ENCODE measurements around the gene RAB1A. TPM values are rescaled to one million over a fixed set of nuclear protein-coding genes. Genes with fewer than 3 reads are reported as not detected.
A peak's percentile ranks its signal among the peaks of the same experiment; 100 is the strongest.
"Not testable (repeated sequence)": the region's sequence is repeated elsewhere in the genome, so short reads cannot be mapped to it uniquely, and the experiment has no call there.

RAB1A gene
- total RNA-seq: 100 to 1,000 TPM; 131 to 141 TPM
- polyA plus RNA-seq: 100 to 1,000 TPM; 104 to 159 TPM
- long read RNA-seq, donor 1, transcript RAB1A-203 (6 exons, 2,447 nt): major isoform, 79 of 93 reads
- long read RNA-seq, donor 1, partial matches to known transcripts: 14 of 93 reads
- long read RNA-seq, donor 1, other reads (novel, unspliced or antisense): 0 of 93 reads
- long read RNA-seq, donor 2, transcript RAB1A-203 (6 exons, 2,447 nt): major isoform, 25 of 26 reads
- long read RNA-seq, donor 2, partial matches to known transcripts: 0 of 26 reads
- long read RNA-seq, donor 2, other reads (novel, unspliced or antisense): 0 of 26 reads
- long read RNA-seq, donor 3, transcript RAB1A-203 (6 exons, 2,447 nt): major isoform, 32 of 33 reads
- long read RNA-seq, donor 3, partial matches to known transcripts: 0 of 33 reads
- long read RNA-seq, donor 3, other reads (novel, unspliced or antisense): 0 of 33 reads
- long read RNA-seq, donor 4, transcript RAB1A-203 (6 exons, 2,447 nt): major isoform, 30 of 30 reads
- long read RNA-seq, donor 4, partial matches to known transcripts: 0 of 30 reads
- long read RNA-seq, donor 4, other reads (novel, unspliced or antisense): 0 of 30 reads
- long read RNA-seq, donor 5, transcript RAB1A-203 (6 exons, 2,447 nt): major isoform, 78 of 88 reads
- long read RNA-seq, donor 5, partial matches to known transcripts: 7 of 88 reads
- long read RNA-seq, donor 5, other reads (novel, unspliced or antisense): 0 of 88 reads

DNA sequence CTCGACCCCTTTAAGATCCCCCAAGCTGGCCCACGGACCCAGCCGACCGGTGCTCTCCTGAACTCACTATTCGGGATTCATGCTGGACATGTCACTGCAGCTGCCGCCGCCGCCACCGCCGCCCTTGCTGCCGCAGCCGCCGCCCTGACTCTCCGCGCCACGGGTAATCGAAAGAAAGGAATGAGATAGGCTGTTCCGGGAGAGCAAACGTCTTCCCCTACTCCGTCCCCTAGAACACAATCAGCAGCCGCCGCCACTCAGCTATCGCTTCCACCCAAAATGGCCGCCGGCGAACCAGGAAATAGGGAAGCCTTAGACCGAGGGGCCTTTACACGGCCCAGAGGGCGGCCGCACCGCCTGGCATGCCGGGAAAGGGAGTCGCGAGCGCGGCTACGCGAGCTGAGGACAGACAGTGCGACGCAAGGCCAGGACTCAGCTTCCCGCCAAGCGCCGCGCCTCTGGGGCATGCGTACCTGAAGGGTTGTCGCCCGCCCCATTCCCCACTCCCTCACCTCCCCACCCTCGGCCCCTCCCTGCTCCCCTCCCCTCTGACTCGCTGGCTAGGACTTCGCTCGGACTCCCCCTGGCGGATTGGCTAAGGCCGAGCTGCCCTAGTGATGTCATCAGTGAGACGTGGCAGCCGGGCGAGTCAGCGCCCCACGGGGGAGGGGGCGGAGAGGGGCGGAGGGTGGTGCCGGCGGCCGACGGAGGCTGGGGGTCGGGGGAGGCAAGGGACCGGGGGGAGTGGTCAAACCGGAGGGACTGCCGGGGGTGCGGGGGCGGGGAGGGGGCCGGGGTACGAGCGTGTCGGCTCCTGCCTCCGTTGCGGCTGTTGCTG lies at the start of gene RAB1A:
Gene RAB1A (minus strand): TSS at position 281 of the 838 bp plus-strand sequence. CDS start 191 bp downstream, at position 90.
- DNase-seq (peak; percentile 100), ATAC-seq (ENCODE audit: insufficient read depth, low FRiP score) (peak; percentile 95)
- Histone ChIP-seq H3K27ac (ENCODE audit: low read depth in 1 of 2, low read length in 1 of 2) (peak within 1 kb of the TSS; percentile 93 to 100), H3K4me3 (peak within 1 kb of the TSS; percentile 97), H3K9me3 (ENCODE audit: control insufficient read depth in 4 of 4, insufficient read depth in 3 of 4, low read length in 3 of 4) (no peaks in the 10 kb centered on the region), H3K27me3 (ENCODE audit: control insufficient read depth in 3 of 3, insufficient read depth in 3 of 3, low read length in 2 of 3) (no peaks in the 10 kb centered on the region), H3K4me1 (ENCODE audit: control insufficient read depth in 5 of 5, insufficient read depth in 5 of 5, low read length in 5 of 5) (peaks cover 2 to 26% (median 13%) of the 10 kb centered on the region in 5 donors), H3K36me3 (ENCODE audit: control insufficient read depth in 4 of 4, insufficient read depth in 4 of 4, low read length in 4 of 4) (no peaks in the 10 kb centered on the region), H3K9ac (ENCODE audit: insufficient read depth in 1 of 2, low read length in 2 of 2) (peak within 1 kb of the TSS; percentile 94 to 95)
- 1% methylated on average over 65 to 76 of the region's 76 CpGs for WGBS, 2 donors
- no peak for TF ChIP-seq CTCF (IDR thresholded peaks at IDR 0.05; ENCODE audit: control extremely low read depth, extremely low read depth)

DNA sequence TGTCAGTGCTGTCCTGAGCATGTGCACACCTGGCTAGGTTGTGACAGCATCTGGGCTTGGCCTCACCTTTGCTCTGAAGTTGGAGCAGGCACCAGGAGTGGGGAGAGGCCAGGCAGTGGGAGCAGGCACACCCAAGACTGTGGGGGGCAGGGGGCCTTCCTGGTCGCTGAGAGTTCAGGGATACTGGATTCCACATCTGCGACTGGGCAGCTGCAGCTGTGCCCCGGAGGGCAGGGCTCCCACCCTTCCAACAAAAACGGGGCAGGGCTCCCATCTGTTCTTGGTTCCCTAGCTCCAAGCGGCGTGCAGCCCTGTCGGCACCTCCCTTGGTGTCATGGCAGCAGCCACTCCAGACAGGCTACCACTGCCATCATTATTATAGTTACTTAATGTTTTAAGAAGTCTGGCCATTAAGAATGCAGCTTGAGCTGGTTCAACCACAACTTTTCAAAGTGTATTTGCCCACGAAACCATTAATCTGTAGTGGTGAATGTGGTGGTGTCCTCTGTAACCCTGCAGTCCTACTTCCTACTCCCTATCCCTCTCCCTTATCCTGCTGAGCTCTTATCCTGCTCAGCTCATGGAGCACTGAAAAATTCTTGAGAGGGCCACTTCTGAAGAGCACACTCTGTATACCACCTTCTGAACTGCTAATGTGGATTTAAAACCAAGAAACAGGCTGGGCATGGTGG lies 48.0 kb upstream of the RAB1A start:
- TF ChIP-seq CTCF (IDR thresholded peaks at IDR 0.05; ENCODE audit: control extremely low read depth, extremely low read depth): no peak
- Histone ChIP-seq H3K27me3 (ENCODE audit: control insufficient read depth in 3 of 3, insufficient read depth in 3 of 3, low read length in 2 of 3) (no peaks in the 10 kb centered on the region), H3K36me3 (ENCODE audit: control insufficient read depth in 4 of 4, insufficient read depth in 4 of 4, low read length in 4 of 4) (no peaks in the 10 kb centered on the region), H3K4me3 (no peak overlapping the region), H3K27ac (ENCODE audit: low read depth in 1 of 2, low read length in 1 of 2) (no peak overlapping the region), H3K9ac (ENCODE audit: insufficient read depth in 1 of 2, low read length in 2 of 2) (no peak overlapping the region), H3K9me3 (ENCODE audit: control insufficient read depth in 4 of 4, insufficient read depth in 3 of 4, low read length in 3 of 4) (no peaks in the 10 kb centered on the region), H3K4me1 (ENCODE audit: control insufficient read depth in 5 of 5, insufficient read depth in 5 of 5, low read length in 5 of 5) (no peaks in the 10 kb centered on the region)
- WGBS, 2 donors: 77 to 89% methylated on average over 8 of the region's 8 CpGs
- DNase-seq: peak in 1 of 3 donors; percentile 16
- no peak for ATAC-seq (ENCODE audit: insufficient read depth, low FRiP score)

DNA sequence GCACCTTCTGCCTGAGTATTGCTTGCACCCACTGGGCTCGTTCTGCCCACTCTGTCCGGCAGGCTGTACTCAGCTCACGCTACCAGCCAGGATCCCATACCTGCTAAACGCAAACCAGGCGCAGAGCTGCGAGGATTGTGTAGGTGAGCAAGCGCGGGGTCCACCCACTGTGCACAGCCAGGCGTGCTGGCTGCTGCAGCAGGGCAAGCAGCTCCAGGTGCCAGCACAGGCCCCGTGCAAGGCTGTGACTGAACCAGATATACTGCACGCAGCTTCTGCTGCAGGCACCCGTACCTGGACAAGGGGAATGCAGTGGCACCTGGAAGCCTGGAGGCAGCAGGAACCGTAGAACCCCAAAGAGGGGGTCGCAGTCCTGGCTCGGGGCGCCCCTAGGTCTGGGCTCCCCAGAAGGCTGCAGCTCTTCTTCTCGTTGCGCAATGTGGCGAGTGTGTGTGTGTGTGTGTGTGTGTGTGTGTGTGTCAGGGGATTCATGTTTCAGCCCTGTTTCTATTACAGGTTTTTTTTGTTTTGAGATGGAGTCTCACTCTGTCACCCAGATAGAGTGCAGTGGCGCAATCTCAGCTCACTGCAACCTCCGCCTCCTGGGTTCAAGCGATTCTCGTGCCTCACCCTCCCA lies 46.1 kb upstream of the RAB1A start:
- no peak overlapping the region for H3K9ac ChIP-seq (ENCODE audit: insufficient read depth in 1 of 2, low read length in 2 of 2)
- DNase-seq (no peak), ATAC-seq (ENCODE audit: insufficient read depth, low FRiP score) (no peak)
- no peaks in the 10 kb centered on the region for H3K27me3 ChIP-seq (ENCODE audit: control insufficient read depth in 3 of 3, insufficient read depth in 3 of 3, low read length in 2 of 3)
- no peak overlapping the region for H3K4me3 ChIP-seq
- no peaks in the 10 kb centered on the region for H3K4me1 ChIP-seq (ENCODE audit: control insufficient read depth in 5 of 5, insufficient read depth in 5 of 5, low read length in 5 of 5)
- H3K27ac ChIP-seq (ENCODE audit: low read depth in 1 of 2, low read length in 1 of 2): no peak overlapping the region
- 88 to 89% methylated on average over 23 of the region's 23 CpGs for WGBS, 2 donors
- H3K9me3 ChIP-seq (ENCODE audit: control insufficient read depth in 4 of 4, insufficient read depth in 3 of 4, low read length in 3 of 4): no peaks in the 10 kb centered on the region
- no peak for TF ChIP-seq CTCF (IDR thresholded peaks at IDR 0.05; ENCODE audit: control extremely low read depth, extremely low read depth)
- no peaks in the 10 kb centered on the region for H3K36me3 ChIP-seq (ENCODE audit: control insufficient read depth in 4 of 4, insufficient read depth in 4 of 4, low read length in 4 of 4)

DNA sequence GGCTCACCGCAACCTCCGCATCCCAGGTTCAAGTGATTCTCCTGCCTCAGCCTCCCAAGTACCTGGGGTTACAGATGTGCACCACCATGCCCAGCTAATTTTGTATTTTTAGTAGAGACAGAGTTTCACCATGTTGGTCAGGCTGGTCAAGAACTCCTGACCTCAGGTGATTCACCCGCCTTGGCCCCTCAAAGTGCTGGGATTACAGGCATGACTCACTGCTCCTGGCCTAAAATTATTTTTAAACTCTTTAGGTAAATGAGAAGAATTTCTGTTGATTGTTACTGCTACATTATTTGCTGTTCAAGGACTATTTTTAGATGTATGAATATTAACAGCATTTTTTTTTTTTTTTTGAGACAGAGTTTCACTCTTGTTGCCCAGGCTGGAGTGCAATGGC lies 44.1 kb upstream of the RAB1A start:
- H3K36me3 ChIP-seq (ENCODE audit: control insufficient read depth in 4 of 4, insufficient read depth in 4 of 4, low read length in 4 of 4); H3K4me3 ChIP-seq; ATAC-seq (ENCODE audit: insufficient read depth, low FRiP score); H3K9me3 ChIP-seq (ENCODE audit: control insufficient read depth in 4 of 4, insufficient read depth in 3 of 4, low read length in 3 of 4); H3K27me3 ChIP-seq (ENCODE audit: control insufficient read depth in 3 of 3, insufficient read depth in 3 of 3, low read length in 2 of 3); H3K9ac ChIP-seq (ENCODE audit: insufficient read depth in 1 of 2, low read length in 2 of 2); H3K4me1 ChIP-seq (ENCODE audit: control insufficient read depth in 5 of 5, insufficient read depth in 5 of 5, low read length in 5 of 5); H3K27ac ChIP-seq (ENCODE audit: low read depth in 1 of 2, low read length in 1 of 2); DNase-seq: not testable (repeated sequence)
- WGBS, 2 donors: 97 to 100% methylated on average over 3 of the region's 3 CpGs

All from lung (tissue), 16 donors.